Retinal pigment epithelial cell (primary cell): ENCODE results near the gene DHRSX.

Experiments
- DNase-seq: peaks from one replicate; pipeline ENCODE4 v3.0.0-alpha.2; 2010; ENCODE audit warnings: low read depth
- H3K4me3 ChIP-seq: 2 replicates; pipeline ENCODE4 v1.5.1; 2011; ENCODE audit warnings: mild to moderate bottlenecking, low read length, control low read depth, moderate library complexity
- TF ChIP-seq, protein P1 (sequence below): conservative IDR thresholded peaks from 2 replicates; pipeline ENCODE4 v1.5.1; 2011; ENCODE audit warnings: low read depth, low read length, control low read depth, inconsistent platforms

DHRSX gene

DNA sequence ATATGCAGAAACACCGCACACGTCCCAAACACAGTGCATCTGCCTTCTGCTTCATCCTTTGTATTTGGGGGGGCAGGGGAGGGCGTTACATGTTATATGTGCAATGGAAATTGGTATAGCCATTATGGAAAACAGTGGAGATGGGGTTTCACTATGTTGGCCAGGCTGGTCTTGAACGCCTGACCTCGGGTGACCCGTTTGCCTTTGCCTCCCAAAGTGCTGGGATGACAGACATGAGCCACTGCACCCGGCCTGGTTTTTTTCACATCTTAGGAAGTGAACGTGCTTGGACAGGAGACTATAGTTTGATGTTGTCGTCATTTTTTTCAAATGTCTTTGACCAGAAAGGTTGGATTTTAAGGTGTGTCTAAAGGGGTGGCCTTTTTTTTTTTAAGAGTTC, 88.6 kb downstream of the DHRSX start:
- H3K4me3 ChIP-seq, result no peak overlapping the region
- no peak for DNase-seq
- TF ChIP-seq, protein P1, sequence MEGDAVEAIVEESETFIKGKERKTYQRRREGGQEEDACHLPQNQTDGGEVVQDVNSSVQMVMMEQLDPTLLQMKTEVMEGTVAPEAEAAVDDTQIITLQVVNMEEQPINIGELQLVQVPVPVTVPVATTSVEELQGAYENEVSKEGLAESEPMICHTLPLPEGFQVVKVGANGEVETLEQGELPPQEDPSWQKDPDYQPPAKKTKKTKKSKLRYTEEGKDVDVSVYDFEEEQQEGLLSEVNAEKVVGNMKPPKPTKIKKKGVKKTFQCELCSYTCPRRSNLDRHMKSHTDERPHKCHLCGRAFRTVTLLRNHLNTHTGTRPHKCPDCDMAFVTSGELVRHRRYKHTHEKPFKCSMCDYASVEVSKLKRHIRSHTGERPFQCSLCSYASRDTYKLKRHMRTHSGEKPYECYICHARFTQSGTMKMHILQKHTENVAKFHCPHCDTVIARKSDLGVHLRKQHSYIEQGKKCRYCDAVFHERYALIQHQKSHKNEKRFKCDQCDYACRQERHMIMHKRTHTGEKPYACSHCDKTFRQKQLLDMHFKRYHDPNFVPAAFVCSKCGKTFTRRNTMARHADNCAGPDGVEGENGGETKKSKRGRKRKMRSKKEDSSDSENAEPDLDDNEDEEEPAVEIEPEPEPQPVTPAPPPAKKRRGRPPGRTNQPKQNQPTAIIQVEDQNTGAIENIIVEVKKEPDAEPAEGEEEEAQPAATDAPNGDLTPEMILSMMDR, result no peak

DNA sequence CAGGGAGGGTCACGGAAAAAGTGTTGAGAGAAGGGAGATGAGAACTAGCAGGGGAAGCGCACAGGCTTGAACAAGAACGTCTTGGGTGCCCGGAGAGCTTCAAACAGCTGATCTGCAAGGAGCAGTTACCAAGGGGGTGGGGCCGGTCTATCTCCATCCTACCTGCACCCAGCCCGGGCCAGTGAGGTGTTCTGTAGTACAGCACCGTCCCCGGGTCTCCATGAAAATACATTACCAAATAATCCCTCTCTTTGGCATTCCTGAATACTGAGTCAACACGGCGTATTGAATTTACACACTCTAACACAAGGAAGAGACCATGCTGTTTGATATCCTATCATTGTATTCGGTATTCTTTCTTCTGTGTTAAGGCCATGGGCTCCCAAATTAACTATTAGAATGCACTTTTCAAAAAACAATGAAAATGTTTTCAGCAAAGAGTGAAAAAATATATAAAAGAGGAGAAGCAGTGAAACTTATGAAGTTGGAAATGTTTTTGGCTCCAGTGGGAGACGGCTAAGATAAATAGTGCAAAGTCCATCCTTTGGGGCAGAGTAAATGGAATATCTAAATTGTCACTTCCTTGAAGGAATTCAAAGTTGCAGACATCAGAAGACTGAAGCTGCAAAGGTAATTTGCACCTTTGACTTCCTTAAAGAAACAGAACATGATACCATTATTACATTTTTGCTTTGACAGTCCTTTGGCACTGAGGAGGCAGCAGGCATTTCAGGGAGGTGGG, 90.3 kb downstream of the DHRSX start:
- TF ChIP-seq, protein P1, result no peak
- no peak for DNase-seq
- no peak overlapping the region for H3K4me3 ChIP-seq

DNA sequence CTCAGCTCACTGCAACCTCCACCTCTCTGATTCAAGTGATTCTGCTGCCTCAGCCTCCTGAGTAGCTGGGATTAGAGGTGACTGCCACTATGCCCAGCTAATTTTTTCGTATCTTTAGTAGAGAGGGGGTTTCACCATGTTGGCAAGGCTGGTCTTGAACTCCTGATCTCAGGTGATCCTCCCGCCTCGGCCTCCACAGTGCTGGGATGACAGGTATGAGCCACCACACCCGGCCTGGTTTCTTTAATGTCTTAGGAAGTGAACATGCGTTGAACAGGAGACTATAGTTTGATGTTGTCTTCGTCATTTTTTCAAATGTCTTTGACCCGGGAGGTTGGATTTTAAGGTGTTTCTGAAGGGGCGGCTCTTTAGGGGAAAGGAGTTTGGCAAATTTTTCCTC, 91.0 kb downstream of the DHRSX start:
- no peak overlapping the region for H3K4me3 ChIP-seq
- no peak for DNase-seq
- TF ChIP-seq, protein P1, result no peak

DNA sequence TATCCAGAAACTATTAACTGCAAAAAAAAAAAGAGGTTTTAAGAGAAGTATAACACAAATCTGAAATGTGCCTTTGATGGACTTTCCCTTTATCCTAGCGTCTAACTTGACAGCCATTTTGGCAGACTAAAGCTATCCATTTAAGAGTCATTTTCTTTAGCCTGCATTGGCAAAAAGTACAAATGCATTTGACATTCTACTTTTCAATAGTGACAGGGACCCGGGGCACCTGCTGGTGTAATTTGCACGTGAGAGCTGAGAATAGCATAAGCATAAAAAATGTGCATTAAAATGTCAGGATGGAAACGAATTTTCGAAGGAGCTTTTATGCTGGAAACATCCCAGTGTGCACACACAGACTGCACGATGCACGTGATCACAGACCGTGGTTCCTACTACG, 91.9 kb downstream of the DHRSX start:
- H3K4me3 ChIP-seq, result no peak overlapping the region
- no peak for DNase-seq
- TF ChIP-seq, protein P1, result no peak

DNA sequence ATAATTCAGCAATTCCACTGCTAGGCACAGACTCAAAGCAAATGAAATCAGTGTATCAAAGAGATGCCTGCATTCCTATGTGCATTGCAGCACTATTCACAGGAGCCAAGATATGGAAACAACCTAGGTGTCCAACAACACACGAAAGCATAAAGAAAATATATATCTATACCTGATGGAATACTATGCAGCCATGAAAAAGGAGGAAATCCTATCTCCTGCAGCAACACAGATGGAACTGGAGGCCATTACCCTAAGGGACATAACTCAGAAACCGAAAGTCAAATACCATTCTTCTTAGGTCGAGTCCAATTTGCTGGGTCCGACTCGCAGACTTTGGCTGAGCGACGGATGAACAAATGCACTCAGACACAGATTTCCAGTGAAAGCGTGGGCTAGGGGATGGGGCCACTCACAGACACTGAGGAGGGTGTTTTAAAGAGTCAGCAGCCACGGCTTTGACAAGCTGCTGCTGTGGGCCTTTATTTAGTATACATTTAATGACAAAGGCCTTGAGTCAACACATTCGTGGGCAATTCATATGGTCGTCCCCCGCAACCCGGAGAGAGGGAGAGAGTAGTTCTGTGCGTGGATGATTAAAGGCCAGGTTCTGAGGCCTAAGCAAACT, 93.8 kb downstream of the DHRSX start:
- TF ChIP-seq, protein P1, result no peak
- H3K4me3 ChIP-seq, result no peak overlapping the region

DNA sequence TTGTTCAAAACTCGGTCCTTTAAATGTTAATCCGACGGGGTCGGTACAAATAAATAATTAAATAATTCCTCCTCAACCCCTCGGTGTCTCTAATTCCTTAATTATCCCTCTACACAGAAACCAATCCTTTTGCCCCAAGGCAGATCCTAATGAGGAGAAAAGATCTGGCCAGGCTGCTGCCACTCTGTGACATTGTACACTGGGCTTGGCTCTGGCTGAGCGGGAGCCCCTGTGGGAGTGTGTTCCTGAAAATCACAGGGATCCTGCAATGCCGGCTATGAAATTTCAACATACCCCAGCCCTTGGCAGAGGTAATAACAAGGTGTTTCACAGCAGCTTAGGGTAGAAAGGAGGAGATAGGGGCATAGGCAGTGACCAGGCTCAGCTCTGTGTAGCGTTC, 96.0 kb downstream of the DHRSX start:
- TF ChIP-seq, protein P1, result no peak
- H3K4me3 ChIP-seq, result no peak overlapping the region
- DNase-seq, result no peak

More for the DNA sequence above, 93.8 kb downstream of the DHRSX start:
- DNase-seq, result no peak

DNA sequence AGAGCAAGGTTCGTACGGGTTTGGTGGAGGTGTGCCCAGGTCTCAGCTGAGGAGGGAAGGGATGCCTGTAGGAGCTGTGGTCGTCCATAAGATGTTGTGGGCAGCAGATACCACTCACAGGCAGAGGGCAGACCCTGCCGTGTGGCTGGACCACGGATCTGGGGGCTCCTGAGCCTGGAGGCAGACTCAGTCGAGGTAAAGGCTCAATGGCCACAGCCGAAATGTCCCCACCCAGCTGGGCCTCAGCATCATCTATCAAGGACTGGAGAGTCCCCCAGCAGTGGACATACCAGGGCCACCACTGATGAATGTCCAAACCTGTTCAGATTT, 98.5 kb downstream of the DHRSX start:
- DNase-seq, result no peak
- TF ChIP-seq, protein P1, result peak; percentile 3
- peak overlapping the region; percentile 16 for H3K4me3 ChIP-seq
